GM10266 (cell line): ENCODE measurements around the gene CEP295NL.
A peak's percentile ranks its signal among the peaks of the same experiment; 100 is the strongest.

Source experiments
- DNase-seq: peaks from one replicate; pipeline ENCODE4 v3.0.0; 2012; ENCODE audit errors: extremely low spot score
- CTCF ChIP-seq: IDR thresholded peaks from 2 replicates; pipeline ENCODE4 v1.5.1; 2012; ENCODE audit warnings: mild to moderate bottlenecking, low read depth; ENCODE audit not compliant: control insufficient read depth, insufficient read depth; ENCODE audit errors: missing control alignments

The CEP295NL gene

GRCh38 chr17:78842881-78843565 is 60.0 kb downstream of the CEP295NL start:
- peak; percentile 65 for DNase-seq
- peak; percentile 79 for TF ChIP-seq CTCF

- TF ChIP-seq CTCF = no peak
- peak; percentile 99 for DNase-seq
Observed at GRCh38 chr17:78840780-78841611, 62.0 kb downstream of the CEP295NL start, which contains the start of gene USP36. Gene USP36 (minus strand): TSS chr17:78840814. CDS start chr17:78836363, 4,451 bp downstream.
